ENCODE measurements around the gene NDUFA5.

- no peak for TF ChIP-seq POLR2A (IDR thresholded peaks at IDR 0.05)
- peak in 4 of 7 experiments; percentile 34 to 50 (median 36) for TF ChIP-seq CTCF (IDR thresholded peaks at IDR 0.05)
Measured at GRCh38 chr7:123580406-123581161, 23.0 kb upstream of the NDUFA5 start.
